CD4-positive, alpha-beta T cell (primary cell): Measurements from ENCODE around the gene MRPS26. TPM values are rescaled to one million over a fixed set of nuclear protein-coding genes. Genes with fewer than 3 reads are reported as not detected.
"Not testable (repeated sequence)": the region's sequence is repeated elsewhere in the genome, so short reads cannot be mapped to it uniquely, and the experiment has no call there.

Experiments
- ATAC-seq: fragments of 200-7000 bp; cut with Tn5 transposase; one replicate; pipeline ENCODE4 v1.10.0; 2022; ENCODE audit warnings: mild to moderate bottlenecking; ENCODE audit not compliant: poor library complexity
- CTCF ChIA-PET: fragments of 350-600 bp; sonication (Branson Sonifier 250); formaldehyde crosslinking; loops from one replicate; lab custom pipeline; 2021; ENCODE audit warnings: antibody characterized with exemption, inconsistent platforms; lab: Charles Lee
- POLR2A ChIA-PET: fragments of 350-600 bp; sonication (Branson Sonifier 250); formaldehyde crosslinking; loops from one replicate; lab custom pipeline; 2021; ENCODE audit warnings: antibody characterized with exemption, inconsistent platforms; lab: Charles Lee
- DNase-seq, 14 experiments: peaks; one replicate each; pipeline ENCODE4 v3.0.0-alpha.2; 2013 to 2020; ENCODE audit warnings: mixed read lengths in 2 of 14
- H3K27ac ChIP-seq, 2 donors: one replicate each; pipeline versions ENCODE4 v1.5.1 to v1.7.0; 2013; ENCODE audit warnings: low read length in 2 of 2, low read depth in 1 of 2, mild to moderate bottlenecking in 1 of 2
- H3K27me3 ChIP-seq, 2 experiments: 1 replicate in 1 of 2; 2 replicates in 1 of 2; pipeline versions ENCODE4 v1.6.1 to v1.7.0; 2013; ENCODE audit warnings: low read length in 2 of 2, control low read depth in 1 of 2, mild to moderate bottlenecking in 1 of 2, moderate library complexity in 1 of 2; ENCODE audit not compliant: insufficient read depth in 2 of 2, control insufficient read depth in 1 of 2
- H3K36me3 ChIP-seq: one replicate; pipeline ENCODE4 v1.6.1; 2013; ENCODE audit warnings: low read length, control low read depth; ENCODE audit not compliant: insufficient read depth
- H3K4me1 ChIP-seq: one replicate; pipeline ENCODE4 v1.6.1; 2013; ENCODE audit warnings: low read length, control low read depth; ENCODE audit not compliant: insufficient read depth
- H3K4me3 ChIP-seq: one replicate; pipeline ENCODE4 v1.5.1; 2013; ENCODE audit warnings: mild to moderate bottlenecking, low read length, moderate library complexity
- H3K9me3 ChIP-seq, 2 experiments: 1 replicate in 1 of 2; 2 replicates in 1 of 2; pipeline versions ENCODE4 v1.6.1 to v1.7.0; 2013; ENCODE audit warnings: low read length in 2 of 2, mild to moderate bottlenecking in 2 of 2, control low read depth in 1 of 2, moderate library complexity in 1 of 2; ENCODE audit not compliant: control insufficient read depth in 1 of 2, insufficient read depth in 1 of 2
- H3K27ac Mint-ChIP-seq: one replicate; pipeline ENCODE4 v1.8.0; 2020; ENCODE audit warnings: mixed read lengths
- H3K27me3 Mint-ChIP-seq: one replicate; pipeline ENCODE4 v1.8.0; 2021; ENCODE audit warnings: mixed read lengths
- H3K36me3 Mint-ChIP-seq: one replicate; pipeline ENCODE4 v1.8.0; 2021; ENCODE audit warnings: low read depth, mixed read lengths
- H3K4me1 Mint-ChIP-seq: one replicate; pipeline ENCODE4 v1.8.0; 2021; ENCODE audit warnings: low read depth, mixed read lengths
- H3K4me3 Mint-ChIP-seq: one replicate; pipeline ENCODE4 v1.8.0; 2020; ENCODE audit warnings: mild to moderate bottlenecking, mixed read lengths
- H3K9me3 Mint-ChIP-seq: one replicate; pipeline ENCODE4 v1.8.0; 2020; ENCODE audit warnings: mixed read lengths
- intact Hi-C, 2 experiments: fragments of 100-400 bp; cut with DNase I in 1 of 2; cut with micrococcal nuclease in 1 of 2; formaldehyde crosslinking; loops; one replicate each; pipeline versions ENCODE4 v1.15.1 to v1.9.0; 2023 to 2025; cut with DNase I, micrococcal nuclease
- total RNA-seq, 174 experiments: library from RNA in 2 of 174; stranded (reverse) in 2 of 174; gene quantifications; one replicate each; pipeline ENCODE4 v1.2.3 and lab custom pipeline; 2021 to 2026
- TF ChIP-seq, protein P1 (sequence below): fragments of 200-600 bp; IDR thresholded peaks from one replicate; pipeline ENCODE4 v1.8.0; 2022; ENCODE audit warnings: antibody characterized with exemption, mild to moderate bottlenecking

Gene MRPS26
- total RNA-seq, 2 experiments from 2014 or later, result 19.3 to 22.7 TPM

DNA sequence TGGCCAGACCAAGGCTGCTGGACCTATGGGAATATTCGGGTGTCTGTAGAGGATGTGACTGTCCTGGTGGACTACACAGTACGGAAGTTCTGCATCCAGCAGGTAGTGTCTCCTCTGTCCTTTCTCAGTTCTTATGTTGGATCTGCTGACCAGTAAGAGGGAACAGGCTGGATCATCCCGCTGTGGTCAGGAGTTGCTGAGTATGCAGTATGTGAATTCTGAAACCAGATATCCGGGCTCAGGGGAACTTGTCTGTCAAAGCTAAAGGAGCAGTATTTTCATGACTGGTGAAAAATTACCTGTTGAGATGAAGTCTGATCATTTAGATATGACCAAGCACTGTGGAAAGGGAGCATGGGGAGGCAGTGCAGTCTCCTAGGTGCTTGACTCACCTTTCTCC, 24.5 kb upstream of the MRPS26 start:
- Histone ChIP-seq H3K27me3 (no peaks in the 10 kb centered on the region), H3K4me1 (no peaks in the 10 kb centered on the region), H3K27ac (no peak overlapping the region), H3K9me3 (no peaks in the 10 kb centered on the region), H3K36me3 (peaks cover 59% of the 10 kb centered on the region), H3K4me3 (no peak overlapping the region)
- intact Hi-C loops, result no loop called here
- DNase-seq (no peak), ATAC-seq (no peak)
- peaks cover 76% of the 10 kb centered on the region for H3K36me3 Mint-ChIP-seq
- no peaks in the 10 kb centered on the region for H3K4me1 Mint-ChIP-seq
- no peak overlapping the region for H3K27ac Mint-ChIP-seq
- ChIA-PET CTCF (no interaction called here), POLR2A (no interaction called here)
- no peaks in the 10 kb centered on the region for H3K27me3 Mint-ChIP-seq
- no peak overlapping the region for H3K4me3 Mint-ChIP-seq
- no peaks in the 10 kb centered on the region for H3K9me3 Mint-ChIP-seq
- TF ChIP-seq, protein P1, sequence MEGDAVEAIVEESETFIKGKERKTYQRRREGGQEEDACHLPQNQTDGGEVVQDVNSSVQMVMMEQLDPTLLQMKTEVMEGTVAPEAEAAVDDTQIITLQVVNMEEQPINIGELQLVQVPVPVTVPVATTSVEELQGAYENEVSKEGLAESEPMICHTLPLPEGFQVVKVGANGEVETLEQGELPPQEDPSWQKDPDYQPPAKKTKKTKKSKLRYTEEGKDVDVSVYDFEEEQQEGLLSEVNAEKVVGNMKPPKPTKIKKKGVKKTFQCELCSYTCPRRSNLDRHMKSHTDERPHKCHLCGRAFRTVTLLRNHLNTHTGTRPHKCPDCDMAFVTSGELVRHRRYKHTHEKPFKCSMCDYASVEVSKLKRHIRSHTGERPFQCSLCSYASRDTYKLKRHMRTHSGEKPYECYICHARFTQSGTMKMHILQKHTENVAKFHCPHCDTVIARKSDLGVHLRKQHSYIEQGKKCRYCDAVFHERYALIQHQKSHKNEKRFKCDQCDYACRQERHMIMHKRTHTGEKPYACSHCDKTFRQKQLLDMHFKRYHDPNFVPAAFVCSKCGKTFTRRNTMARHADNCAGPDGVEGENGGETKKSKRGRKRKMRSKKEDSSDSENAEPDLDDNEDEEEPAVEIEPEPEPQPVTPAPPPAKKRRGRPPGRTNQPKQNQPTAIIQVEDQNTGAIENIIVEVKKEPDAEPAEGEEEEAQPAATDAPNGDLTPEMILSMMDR, result no peak

DNA sequence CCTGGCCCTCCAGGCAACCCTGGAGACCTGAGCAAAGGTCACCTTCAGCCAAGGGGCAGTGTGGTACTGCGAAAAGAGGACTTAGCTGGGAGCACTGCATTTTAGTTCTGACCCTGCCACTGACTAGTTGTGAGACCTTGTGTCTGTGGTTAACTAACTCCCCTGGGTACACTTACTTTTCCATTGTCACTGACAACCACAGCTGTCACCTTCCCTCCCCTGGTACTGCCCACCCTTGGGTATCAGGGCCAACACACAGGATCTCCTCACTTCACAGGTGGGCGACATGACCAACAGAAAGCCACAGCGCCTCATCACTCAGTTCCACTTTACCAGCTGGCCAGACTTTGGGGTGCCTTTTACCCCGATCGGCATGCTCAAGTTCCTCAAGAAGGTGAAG, 24.1 kb upstream of the MRPS26 start:
- no peaks in the 10 kb centered on the region for H3K9me3 Mint-ChIP-seq
- Histone ChIP-seq H3K27ac (no peak overlapping the region), H3K4me3 (no peak overlapping the region), H3K4me1 (no peaks in the 10 kb centered on the region), H3K27me3 (no peaks in the 10 kb centered on the region), H3K9me3 (no peaks in the 10 kb centered on the region), H3K36me3 (peaks cover 61% of the 10 kb centered on the region)
- ChIA-PET POLR2A (no interaction called here), CTCF (no interaction called here)
- H3K4me1 Mint-ChIP-seq, result no peaks in the 10 kb centered on the region
- no peak for ATAC-seq
- H3K4me3 Mint-ChIP-seq, result no peak overlapping the region
- H3K27me3 Mint-ChIP-seq, result no peaks in the 10 kb centered on the region
- no peak for DNase-seq
- TF ChIP-seq, protein P1, result no peak
- intact Hi-C loops, result no loop called here
- peaks cover 77% of the 10 kb centered on the region for H3K36me3 Mint-ChIP-seq
- H3K27ac Mint-ChIP-seq, result no peak overlapping the region

GRCh38 chr20:3022559-3023490, 23.0 kb upstream of the MRPS26 start:
- intact Hi-C loops, H3K27ac ChIP-seq, ATAC-seq, H3K4me3 ChIP-seq, H3K27me3 ChIP-seq, H3K4me1 ChIP-seq, H3K4me3 Mint-ChIP-seq, H3K9me3 Mint-ChIP-seq, H3K27ac Mint-ChIP-seq, H3K27me3 Mint-ChIP-seq, CTCF ChIA-PET, DNase-seq, H3K4me1 Mint-ChIP-seq, POLR2A ChIA-PET, H3K9me3 ChIP-seq: not testable (repeated sequence)
- H3K36me3 ChIP-seq, result peaks cover 66% of the 10 kb centered on the region
- H3K36me3 Mint-ChIP-seq, result peaks cover 77% of the 10 kb centered on the region
